Measurements from ENCODE around the gene ATP13A1. TPM values are rescaled to one million over a fixed set of nuclear protein-coding genes. Genes with fewer than 3 reads are reported as not detected.
"Not testable (repeated sequence)": the region's sequence is repeated elsewhere in the genome, so short reads cannot be mapped to it uniquely, and the experiment has no call there.

Gene ATP13A1
- total RNA-seq, 1 donor = 102 TPM

GRCh38 chr19:19626516-19627472 lies 36.7 kb downstream of the ATP13A1 start:
- no peak for DNase-seq (ENCODE audit: low read depth in 2 of 3, low spot score in 2 of 3)

DNA sequence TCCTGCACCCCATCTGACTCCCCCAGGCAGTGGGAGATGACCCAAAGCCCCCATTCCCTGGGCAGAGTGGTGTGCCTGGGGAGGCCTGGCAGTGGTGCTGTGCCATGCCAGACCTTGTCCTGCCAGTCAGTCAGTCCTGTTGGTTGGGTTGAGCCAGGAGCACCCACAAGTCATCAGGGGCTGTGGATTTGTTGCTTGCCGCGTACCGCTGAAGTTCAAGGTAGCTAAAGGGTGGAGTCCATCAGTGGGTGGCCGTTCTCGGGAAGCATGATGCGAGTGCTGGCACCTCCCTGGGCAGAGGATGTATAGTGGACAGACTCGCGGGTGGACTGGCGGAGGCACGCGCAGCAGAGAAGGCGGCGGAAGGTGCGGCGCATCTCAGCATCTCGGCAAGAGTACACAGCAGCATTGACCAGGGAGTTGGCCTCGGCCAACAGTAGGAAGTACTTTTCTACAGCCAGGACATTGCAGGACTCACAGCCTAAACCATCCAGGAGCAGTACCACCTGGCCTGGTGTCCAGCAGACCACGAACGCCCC lies 39.4 kb downstream of the ATP13A1 start:
- DNase-seq (ENCODE audit: low read depth in 2 of 3, low spot score in 2 of 3) = no peak

GRCh38 chr19:19623383-19623782 lies 40.1 kb downstream of the ATP13A1 start:
- DNase-seq (ENCODE audit: low read depth in 2 of 3, low spot score in 2 of 3) = no peak

- DNase-seq (ENCODE audit: low read depth in 2 of 3, low spot score in 2 of 3) = no peak
Observed at GRCh38 chr19:19619849-19620210, 43.6 kb downstream of the ATP13A1 start.

DNA sequence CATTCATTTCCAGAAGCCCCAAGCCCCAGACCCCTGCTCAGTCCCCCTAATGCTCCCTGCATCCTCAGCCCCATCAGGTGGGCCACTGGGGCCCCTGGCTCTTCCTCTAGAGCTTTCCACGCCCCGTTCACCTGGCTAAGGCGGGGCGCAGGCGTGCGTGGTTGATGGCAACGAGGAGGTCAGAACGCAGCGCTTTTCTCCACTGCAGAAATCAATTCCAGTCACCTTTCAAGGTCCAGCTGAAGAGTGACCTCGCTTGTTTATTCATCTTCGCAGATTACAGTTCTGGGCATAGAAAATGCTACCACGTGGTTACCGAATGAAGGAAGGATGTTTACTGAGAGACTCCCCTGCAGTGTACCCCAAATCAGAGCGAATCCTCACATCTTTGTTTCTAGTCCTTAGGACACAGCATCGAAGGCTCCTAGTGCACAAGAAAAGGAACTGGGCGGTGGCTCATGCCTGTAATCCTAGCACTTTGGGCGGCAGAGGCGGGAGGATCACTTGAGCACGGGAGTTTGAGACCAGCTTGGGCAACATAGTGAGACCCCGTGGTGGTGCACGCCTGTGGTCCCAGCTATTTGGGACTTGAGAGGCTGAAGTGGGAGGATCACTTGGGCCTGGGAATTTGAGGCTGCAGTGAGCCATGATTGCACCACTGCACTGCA lies 44.2 kb downstream of the ATP13A1 start:
- DNase-seq (ENCODE audit: low read depth in 2 of 3, low spot score in 2 of 3) = no peak

- DNase-seq (ENCODE audit: low read depth in 2 of 3, low spot score in 2 of 3) = peak; percentile 95 to 98 (median 98)
Observed at GRCh38 chr19:19618219-19619051, 45.0 kb downstream of the ATP13A1 start, which contains the start of gene PBX4. Gene PBX4 (minus strand): TSS chr19:19618687. CDS start chr19:19618629, 58 bp downstream.

GRCh38 chr19:19615086-19615485 lies 48.4 kb downstream of the ATP13A1 start:
- no peak for DNase-seq (ENCODE audit: low read depth in 2 of 3, low spot score in 2 of 3)

GRCh38 chr19:19613506-19613905 lies 50.0 kb downstream of the ATP13A1 start:
- no peak for DNase-seq (ENCODE audit: low read depth in 2 of 3, low spot score in 2 of 3)

GRCh38 chr19:19610376-19611202 lies 52.9 kb downstream of the ATP13A1 start:
- DNase-seq (ENCODE audit: low read depth in 2 of 3, low spot score in 2 of 3) = no peak

GRCh38 chr19:19606686-19607085 lies 56.8 kb downstream of the ATP13A1 start:
- not testable (repeated sequence) for DNase-seq (ENCODE audit: low read depth in 2 of 3, low spot score in 2 of 3)

- DNase-seq (ENCODE audit: low read depth in 2 of 3, low spot score in 2 of 3) = peak in 2 of 3 donors; percentile 52 to 58
Observed at GRCh38 chr19:19606021-19606420, 57.5 kb downstream of the ATP13A1 start.

DNA sequence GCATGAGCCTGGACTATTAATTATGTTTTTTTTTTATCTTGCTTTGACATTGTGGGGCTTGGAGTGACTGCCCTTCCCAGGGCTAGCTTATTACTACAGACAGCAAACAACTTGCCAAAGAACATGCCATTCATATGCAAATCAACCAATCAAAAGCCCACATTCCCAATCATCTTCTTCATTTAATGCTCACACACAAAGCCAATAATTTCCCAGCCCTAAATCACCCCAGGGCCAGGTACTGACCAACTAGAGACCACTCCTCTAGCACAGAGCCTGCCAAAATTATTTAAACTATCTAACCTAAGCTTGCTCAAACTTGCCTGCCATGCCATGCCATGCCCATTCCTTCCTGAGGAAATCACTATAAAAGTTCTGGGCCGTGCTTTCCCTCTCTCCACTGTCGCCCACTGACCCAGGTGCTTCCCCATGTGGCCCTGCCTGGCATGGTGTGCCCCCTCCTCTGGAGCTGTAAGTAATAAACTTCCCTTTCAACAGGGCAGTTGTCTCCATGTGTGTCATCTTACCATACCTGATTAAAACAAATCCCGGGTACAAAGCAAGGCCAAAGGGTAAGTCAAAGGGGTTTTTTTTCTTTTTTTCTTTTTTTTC lies 60.7 kb downstream of the ATP13A1 start:
- no peak for DNase-seq (ENCODE audit: low read depth in 2 of 3, low spot score in 2 of 3)

DNA sequence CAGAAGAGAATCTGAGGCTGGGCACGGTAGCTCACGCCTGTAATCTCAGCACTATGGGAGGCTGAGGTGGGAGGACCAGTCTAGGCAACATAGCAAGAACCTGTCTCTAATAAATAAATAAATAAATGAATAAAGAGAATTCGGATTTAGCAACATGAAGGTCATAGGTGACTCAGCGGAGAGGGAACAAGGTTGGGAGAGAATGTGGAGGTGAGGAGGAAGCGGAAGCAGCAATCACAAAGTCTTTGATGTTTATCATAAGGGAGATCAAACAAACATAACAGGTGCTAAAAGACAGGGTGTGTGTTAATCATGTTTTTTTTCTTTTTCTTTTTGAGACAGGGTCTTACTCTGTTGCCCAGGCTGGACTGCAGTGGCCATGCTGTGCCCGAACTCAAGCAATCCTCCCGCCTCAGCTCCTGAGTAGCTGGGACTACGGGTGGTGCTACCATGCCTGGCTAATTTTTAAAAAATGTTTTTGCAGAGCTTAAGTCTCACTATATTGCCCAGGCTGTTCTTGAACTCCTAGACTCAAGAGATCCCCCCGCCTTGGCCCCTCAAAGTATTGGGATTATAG lies 61.3 kb downstream of the ATP13A1 start:
- DNase-seq (ENCODE audit: low read depth in 2 of 3, low spot score in 2 of 3) = no peak

DNA sequence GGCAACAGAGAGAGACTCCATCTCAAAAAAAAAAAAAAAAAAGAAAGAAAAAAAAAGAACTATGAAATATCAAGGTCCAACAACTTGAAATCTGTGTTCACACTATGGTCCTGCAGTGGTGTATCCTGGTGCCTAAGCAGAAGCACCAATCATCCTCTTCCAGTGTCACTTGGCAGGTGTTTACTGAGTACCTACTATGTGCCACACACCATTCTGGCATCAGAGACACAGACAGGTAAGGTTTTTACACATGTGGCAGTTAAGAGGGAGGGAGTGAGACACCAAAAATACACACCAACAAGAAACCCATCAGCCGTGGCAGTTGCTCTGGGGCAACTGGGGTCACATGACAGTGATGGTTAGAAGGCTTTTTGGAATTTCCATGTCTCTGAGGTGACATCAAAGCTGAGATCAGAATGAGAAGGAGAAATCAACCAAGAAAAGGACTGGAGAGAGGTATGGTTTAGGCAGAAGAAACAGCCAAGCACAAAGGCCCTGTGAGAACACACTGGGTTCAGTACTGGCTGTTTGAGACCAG lies 62.6 kb downstream of the ATP13A1 start:
- DNase-seq (ENCODE audit: low read depth in 2 of 3, low spot score in 2 of 3) = no peak

DNA sequence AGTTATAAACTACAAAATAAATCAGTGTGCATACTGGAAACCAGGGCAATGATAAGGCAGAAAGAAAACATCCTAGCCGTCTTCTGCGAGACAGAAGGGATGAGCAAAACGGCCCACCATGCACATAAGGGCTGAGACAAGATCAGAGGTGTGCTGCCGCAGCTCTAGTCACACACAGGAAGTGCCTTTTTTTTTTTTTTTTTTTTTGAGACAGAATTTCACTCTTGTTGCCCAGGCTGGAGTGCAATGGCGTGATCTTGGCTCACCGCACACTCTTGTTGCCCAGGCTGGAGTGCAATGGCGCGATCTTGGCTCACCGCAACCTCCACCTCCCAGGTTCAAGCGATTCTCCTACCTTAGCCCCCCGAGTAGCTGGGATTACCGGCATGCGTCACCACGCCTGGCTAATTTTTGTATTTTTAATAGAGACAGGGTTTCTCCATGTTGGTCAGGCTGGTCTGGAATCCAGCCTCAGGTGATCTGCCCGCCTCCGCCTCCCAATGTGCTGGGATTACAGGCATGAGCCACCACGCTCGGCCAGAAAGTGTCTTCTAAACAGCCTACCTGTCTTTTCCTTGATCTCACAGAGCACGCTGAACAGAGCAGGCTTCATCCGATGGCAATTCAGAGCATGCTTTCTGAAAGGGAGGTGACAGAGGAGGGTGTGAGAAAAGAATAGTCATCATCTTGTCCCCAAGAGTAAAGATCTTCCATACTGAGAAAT lies 64.6 kb downstream of the ATP13A1 start:
- not testable (repeated sequence) for DNase-seq (ENCODE audit: low read depth in 2 of 3, low spot score in 2 of 3)

GRCh38 chr19:19597809-19598306 lies 65.6 kb downstream of the ATP13A1 start:
- peak; percentile 25 to 66 (median 48) for DNase-seq (ENCODE audit: low read depth in 2 of 3, low spot score in 2 of 3)

Data from hematopoietic multipotent progenitor cell (in vitro differentiated cells).